SK-N-SH (cell line): Measurements from ENCODE around the gene ZDHHC14. TPM values are rescaled to one million over a fixed set of nuclear protein-coding genes. Genes with fewer than 3 reads are reported as not detected.

ENCODE experiments used
- CTCF ChIA-PET: fragments of 300-600, 350-600 bp; formaldehyde crosslinking; extraction: SDS; loops from one replicate; lab custom pipeline; 2021; lab: Yijun Ruan, JAX
- POLR2A ChIA-PET: fragments of 350-600 bp; sonication (Branson Sonifier 250); formaldehyde crosslinking; extraction: SDS; loops from one replicate; lab custom pipeline; 2020; ENCODE audit warnings: antibody characterized with exemption, inconsistent platforms; lab: Yijun Ruan, JAX
- DNase-seq: peaks from one replicate; pipeline ENCODE4 v3.0.0; 2012
- H2AFZ ChIP-seq: fragments of 200-600 bp; sonication (generic); 2 replicates; pipeline ENCODE4 v1.8.1; 2016; ENCODE audit warnings: antibody characterized with exemption, mild to moderate bottlenecking, low read depth
- H3F3A ChIP-seq: fragments of 200-600 bp; sonication (generic); replicated peaks from 2 replicates; pipeline ENCODE3; 2016; ENCODE audit warnings: antibody characterized with exemption, mild to moderate bottlenecking; ENCODE audit not compliant: insufficient read depth
- H3K27ac ChIP-seq, 2 experiments: fragments of 200-500 bp in 1 of 2; fragments of 200-600 bp in 1 of 2; sonication (Bioruptor generic) in 1 of 2; sonication (generic), shearing (Covaris generic) in 1 of 2; 2 replicates each; pipeline versions ENCODE4 v1.5.1 to v1.6.1; 2014 to 2016; ENCODE audit warnings: low read depth in 2 of 2, inconsistent platforms in 1 of 2, low read length in 1 of 2, mild to moderate bottlenecking in 1 of 2, mixed read lengths in 1 of 2
- H3K27me3 ChIP-seq: fragments of 200-600 bp; sonication (generic), shearing (Covaris generic); 2 replicates; pipeline ENCODE4 v1.6.1; 2016; ENCODE audit warnings: mixed run types; ENCODE audit not compliant: insufficient read depth
- H3K36me3 ChIP-seq, 2 experiments: fragments of 200-500 bp in 1 of 2; fragments of 200-600 bp in 1 of 2; sonication (Bioruptor generic) in 1 of 2; sonication (generic) in 1 of 2; replicated peaks in 1 of 2; 2 replicates each; pipeline versions ENCODE3 to v1.5.1; 2014 to 2016; ENCODE audit warnings: low read length in 1 of 2, mild to moderate bottlenecking in 1 of 2; ENCODE audit not compliant: insufficient read depth in 2 of 2, control insufficient read depth in 1 of 2
- H3K4me1 ChIP-seq, 2 experiments: fragments of 200-500 bp in 1 of 2; fragments of 200-600 bp in 1 of 2; sonication (Bioruptor generic) in 1 of 2; sonication (generic), shearing (Covaris generic) in 1 of 2; 2 replicates each; pipeline versions ENCODE4 v1.5.1 to v1.6.1; 2014 to 2016; ENCODE audit warnings: low read depth in 1 of 2, low read length in 1 of 2, mixed run types in 1 of 2; ENCODE audit not compliant: insufficient read depth in 2 of 2, control insufficient read depth in 1 of 2
- H3K4me2 ChIP-seq: fragments of 200-600 bp; sonication (generic), shearing (Covaris generic); 2 replicates; pipeline ENCODE4 v1.6.1; 2017; ENCODE audit warnings: mixed run types
- H3K4me3 ChIP-seq, 2 experiments: fragments of 200-500 bp in 1 of 2; fragments of 200-600 bp in 1 of 2; sonication (Bioruptor generic) in 1 of 2; sonication (generic), shearing (Covaris generic) in 1 of 2; 2 replicates each; pipeline versions ENCODE4 v1.5.1 to v1.8.1; 2014 to 2016; ENCODE audit warnings: low read depth in 2 of 2, inconsistent platforms in 1 of 2, low read length in 1 of 2, mild to moderate bottlenecking in 1 of 2, mixed read lengths in 1 of 2, moderate library complexity in 1 of 2
- H3K79me2 ChIP-seq: fragments of 200-600 bp; sonication (generic); 2 replicates; pipeline ENCODE4 v1.8.1; 2017; ENCODE audit warnings: mild to moderate bottlenecking; ENCODE audit not compliant: insufficient read depth
- H3K9ac ChIP-seq: fragments of 200-600 bp; sonication (generic); 2 replicates; pipeline ENCODE4 v1.6.1; 2017; ENCODE audit warnings: mixed run types
- H3K9me2 ChIP-seq: fragments of 200-600 bp; sonication (generic); 2 replicates; pipeline ENCODE4 v1.6.1; 2017; ENCODE audit warnings: mixed run types
- H3K9me3 ChIP-seq: fragments of 200-600 bp; sonication (generic); 2 replicates; pipeline ENCODE4 v1.6.1; 2017; ENCODE audit warnings: mixed run types, mild to moderate bottlenecking, moderate library complexity
- H4K20me1 ChIP-seq: fragments of 200-600 bp; sonication (generic); 2 replicates; pipeline ENCODE4 v1.6.1; 2017; ENCODE audit warnings: mild to moderate bottlenecking, mixed run types; ENCODE audit not compliant: insufficient read depth
- CHD2 ChIP-seq: fragments of 150-350 bp; IDR thresholded peaks from 2 replicates; pipeline ENCODE4 v1.6.1; 2018; ENCODE audit warnings: low read length; ENCODE audit not compliant: partially characterized antibody
- EP300 ChIP-seq, 2 experiments: IDR thresholded peaks; 2 replicates each; pipeline versions ENCODE4 v1.4.0 to v1.6.1; 2012; ENCODE audit warnings: borderline replicate concordance in 1 of 2, low read depth in 1 of 2, low read length in 1 of 2
- EZH2phosphoT487 ChIP-seq: fragments of 200-600 bp; sonication (generic); IDR thresholded peaks from 2 replicates; pipeline ENCODE4 v1.6.1; 2017; ENCODE audit warnings: low read depth, mixed run types, mild to moderate bottlenecking, antibody characterized with exemption, moderate library complexity, borderline replicate concordance
- FOSL2 ChIP-seq: IDR thresholded peaks from 2 replicates; pipeline ENCODE4 v1.4.0; 2012; ENCODE audit warnings: low read depth, mild to moderate bottlenecking, moderate library complexity, borderline replicate concordance
- FOXJ3 ChIP-seq: sonication (generic); formaldehyde crosslinking; IDR thresholded peaks from 2 replicates; pipeline ENCODE4 v1.5.1; 2020; ENCODE audit warnings: mild to moderate bottlenecking, missing genetic modification reagents
- FOXM1 ChIP-seq: IDR thresholded peaks from 2 replicates; pipeline ENCODE4 v1.4.0; 2012; ENCODE audit warnings: low read depth, mild to moderate bottlenecking
- GABPA ChIP-seq: IDR thresholded peaks from 2 replicates; pipeline ENCODE4 v1.4.0; 2012; ENCODE audit warnings: low read depth, mild to moderate bottlenecking
- GATA2 ChIP-seq: sonication (generic); formaldehyde crosslinking; IDR thresholded peaks from 2 replicates; pipeline ENCODE4 v1.5.0; 2020; ENCODE audit warnings: mild to moderate bottlenecking, missing genetic modification reagents
- JUND ChIP-seq: IDR thresholded peaks from 2 replicates; pipeline ENCODE4 v1.4.0; 2012
- MEF2A ChIP-seq: IDR thresholded peaks from 2 replicates; pipeline ENCODE4 v1.4.0; 2012; ENCODE audit warnings: low read depth, borderline replicate concordance
- MXI1 ChIP-seq: IDR thresholded peaks from 2 replicates; pipeline ENCODE4 v1.6.1; 2012; ENCODE audit warnings: mild to moderate bottlenecking, low read depth, low read length, improper control_type of control experiment
- NRF1 ChIP-seq: IDR thresholded peaks from 2 replicates; pipeline ENCODE4 v1.6.1; 2012; ENCODE audit warnings: low read depth, mild to moderate bottlenecking, low read length
- POLR2AphosphoS5 ChIP-seq: IDR thresholded peaks from 2 replicates; pipeline ENCODE4 v1.6.1; 2012; ENCODE audit warnings: low read depth, low read length
- RAD21 ChIP-seq: IDR thresholded peaks from 2 replicates; pipeline ENCODE4 v1.6.1; 2012; ENCODE audit warnings: mild to moderate bottlenecking, low read length
- RCOR1 ChIP-seq: fragments of 150-350 bp; IDR thresholded peaks from 2 replicates; pipeline ENCODE4 v1.6.1; 2017; ENCODE audit warnings: antibody characterized with exemption, low read length
- SIN3A ChIP-seq: IDR thresholded peaks from 2 replicates; pipeline ENCODE4 v1.6.1; 2012; ENCODE audit warnings: low read depth, mild to moderate bottlenecking, low read length, moderate library complexity, borderline replicate concordance
- SMC3 ChIP-seq: IDR thresholded peaks from 2 replicates; pipeline ENCODE4 v1.6.1; 2012; ENCODE audit warnings: low read depth, low read length, improper control_type of control experiment
- TCF12 ChIP-seq: IDR thresholded peaks from 2 replicates; pipeline ENCODE4 v1.4.0; 2012
- TEAD4 ChIP-seq: IDR thresholded peaks from 2 replicates; pipeline ENCODE4 v1.4.0; 2012; ENCODE audit warnings: mild to moderate bottlenecking, borderline replicate concordance; ENCODE audit not compliant: insufficient read depth
- YY1 ChIP-seq: IDR thresholded peaks from 2 replicates; pipeline ENCODE4 v1.4.0; 2012; ENCODE audit warnings: low read depth, mild to moderate bottlenecking
- WGBS: methylation state at CpG from one replicate; pipeline ENCODE4 v1.1.6; 2017; ENCODE audit warnings: low lambda C conversion rate; 5-methylcytosine and 5-hydroxymethylcytosine counted together
- polyA plus RNA-seq, 3 experiments: library from polyadenylated mRNA; depleted of rRNA; stranded (reverse); fragments of >200 nt; gene quantifications; 2 replicates each; pipeline ENCODE4 v1.2.3, GENCODE V29; 2012
- TF ChIP-seq, protein P1 (sequence below): IDR thresholded peaks from 2 replicates; pipeline ENCODE4 v1.4.0; 2012; ENCODE audit warnings: low read depth
- TF ChIP-seq, protein P2 (sequence below): IDR thresholded peaks from 2 replicates; pipeline ENCODE4 v1.4.0; 2012; ENCODE audit warnings: low read depth, borderline replicate concordance
- TF ChIP-seq, protein P3 (sequence below): IDR thresholded peaks from 2 replicates; pipeline ENCODE4 v1.6.1; 2012; ENCODE audit warnings: mild to moderate bottlenecking, low read depth, low read length, moderate library complexity
- TF ChIP-seq, protein P4 (sequence below): IDR thresholded peaks from 2 replicates; pipeline ENCODE4; 2012
- TF ChIP-seq, protein P5 (sequence below): fragments of 150-350 bp; IDR thresholded peaks from 2 replicates; pipeline ENCODE4 v1.6.1; 2017; ENCODE audit warnings: antibody characterized with exemption, low read length, low read depth, borderline replicate concordance

Gene ZDHHC14
- polyA plus RNA-seq, 1 of the 3 experiments (the other 2 are of a cell fraction) = 5.4 TPM

DNA sequence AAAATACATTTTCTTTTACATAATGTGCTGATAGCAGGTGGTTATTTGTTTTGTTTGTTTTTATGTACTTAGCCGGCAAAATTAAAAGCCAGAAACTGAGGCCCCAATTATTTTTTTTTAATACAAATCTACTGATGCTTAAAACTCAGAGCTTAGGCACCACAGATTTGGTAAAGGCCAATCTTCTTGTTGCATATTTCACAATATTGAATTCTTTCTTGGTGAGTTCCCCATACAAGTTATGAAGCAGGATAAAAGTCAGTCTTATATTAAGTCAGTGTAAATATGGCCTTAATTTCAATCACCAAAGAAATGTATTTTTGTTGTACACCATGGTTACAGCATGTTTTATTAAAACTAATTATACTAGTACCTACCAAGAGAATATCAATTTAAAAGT lies 16.3 kb upstream of the ZDHHC14 start:
- no peaks in the 10 kb centered on the region for H3F3A ChIP-seq
- WGBS = 97% methylated on average over 1 of the region's 1 CpG
- H3K36me3 ChIP-seq = no peaks in the 10 kb centered on the region
- TF ChIP-seq MXI1 (no peak), FOXJ3 (no peak), SMC3 (no peak), CHD2 (no peak), GABPA (no peak), RAD21 (no peak), EP300 (IDR thresholded peaks at IDR 0.05; ENCODE audit: borderline replicate concordance in 1 of 2, low read depth in 1 of 2, low read length in 1 of 2) (no peak), POLR2AphosphoS5 (no peak)
- TF ChIP-seq, protein P1, sequence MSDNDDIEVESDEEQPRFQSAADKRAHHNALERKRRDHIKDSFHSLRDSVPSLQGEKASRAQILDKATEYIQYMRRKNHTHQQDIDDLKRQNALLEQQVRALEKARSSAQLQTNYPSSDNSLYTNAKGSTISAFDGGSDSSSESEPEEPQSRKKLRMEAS = no peak
- no peak overlapping the region for H3K4me3 ChIP-seq
- no peaks in the 10 kb centered on the region for H4K20me1 ChIP-seq
- no peak overlapping the region for H2AFZ ChIP-seq
- no peaks in the 10 kb centered on the region for H3K9me3 ChIP-seq
- ChIA-PET CTCF (no interaction called here), POLR2A (no interaction called here)
- no peaks in the 10 kb centered on the region for H3K9me2 ChIP-seq
- no peak overlapping the region for H3K27ac ChIP-seq
- no peaks in the 10 kb centered on the region for H3K4me1 ChIP-seq
- no peaks in the 10 kb centered on the region for H3K27me3 ChIP-seq
- H3K4me2 ChIP-seq = no peak overlapping the region
- no peak overlapping the region for H3K9ac ChIP-seq
- DNase-seq = no peak
- H3K79me2 ChIP-seq = no peaks in the 10 kb centered on the region

DNA sequence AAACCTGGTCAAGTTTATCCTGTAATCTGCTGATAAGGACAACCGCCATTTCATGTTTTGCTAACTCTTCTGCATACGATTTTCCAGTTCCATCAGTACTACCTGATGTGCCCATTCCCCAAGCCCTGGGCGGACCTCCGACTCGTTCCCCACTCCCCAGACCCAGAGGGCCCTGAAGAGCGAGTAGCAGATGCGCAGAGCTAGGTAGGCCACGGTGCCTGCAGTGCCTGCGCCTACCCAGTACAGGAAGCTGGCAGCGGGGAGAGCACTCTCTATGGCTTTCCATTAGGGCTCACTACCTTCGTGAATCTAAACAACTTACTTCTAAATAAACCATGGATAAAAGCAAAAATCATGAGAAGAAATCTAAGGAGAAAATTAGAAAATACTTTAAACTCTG lies 14.3 kb upstream of the ZDHHC14 start:
- Histone ChIP-seq H3K79me2 (no peaks in the 10 kb centered on the region), H3K4me1 (no peaks in the 10 kb centered on the region), H3K27ac (no peak overlapping the region), H2AFZ (no peak overlapping the region), H3K36me3 (no peaks in the 10 kb centered on the region), H3K27me3 (no peaks in the 10 kb centered on the region), H4K20me1 (no peaks in the 10 kb centered on the region), H3K4me2 (no peak overlapping the region), H3K9ac (no peak overlapping the region), H3K9me3 (no peaks in the 10 kb centered on the region), H3K4me3 (no peak overlapping the region), H3F3A (no peaks in the 10 kb centered on the region), H3K9me2 (no peaks in the 10 kb centered on the region)
- ChIA-PET CTCF (interaction anchor here (0.6 kb wide), 1 partner anchor 96 kb away, joined by 3 read pairs; no protein-coding TSS in a partner anchor), POLR2A (no interaction called here)
- WGBS = 74% methylated on average over 10 of the region's 11 CpGs
- no peak for DNase-seq
- TF ChIP-seq FOXM1 = no peak
- TF ChIP-seq SIN3A = no peak
- no peak for TF ChIP-seq EZH2phosphoT487
- TF ChIP-seq, protein P2, sequence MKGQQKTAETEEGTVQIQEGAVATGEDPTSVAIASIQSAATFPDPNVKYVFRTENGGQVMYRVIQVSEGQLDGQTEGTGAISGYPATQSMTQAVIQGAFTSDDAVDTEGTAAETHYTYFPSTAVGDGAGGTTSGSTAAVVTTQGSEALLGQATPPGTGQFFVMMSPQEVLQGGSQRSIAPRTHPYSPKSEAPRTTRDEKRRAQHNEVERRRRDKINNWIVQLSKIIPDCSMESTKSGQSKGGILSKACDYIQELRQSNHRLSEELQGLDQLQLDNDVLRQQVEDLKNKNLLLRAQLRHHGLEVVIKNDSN = no peak
- no peak for TF ChIP-seq MXI1
- no peak for TF ChIP-seq MEF2A
- TF ChIP-seq FOSL2 = no peak
- TF ChIP-seq YY1 = no peak
- TF ChIP-seq, protein P3, sequence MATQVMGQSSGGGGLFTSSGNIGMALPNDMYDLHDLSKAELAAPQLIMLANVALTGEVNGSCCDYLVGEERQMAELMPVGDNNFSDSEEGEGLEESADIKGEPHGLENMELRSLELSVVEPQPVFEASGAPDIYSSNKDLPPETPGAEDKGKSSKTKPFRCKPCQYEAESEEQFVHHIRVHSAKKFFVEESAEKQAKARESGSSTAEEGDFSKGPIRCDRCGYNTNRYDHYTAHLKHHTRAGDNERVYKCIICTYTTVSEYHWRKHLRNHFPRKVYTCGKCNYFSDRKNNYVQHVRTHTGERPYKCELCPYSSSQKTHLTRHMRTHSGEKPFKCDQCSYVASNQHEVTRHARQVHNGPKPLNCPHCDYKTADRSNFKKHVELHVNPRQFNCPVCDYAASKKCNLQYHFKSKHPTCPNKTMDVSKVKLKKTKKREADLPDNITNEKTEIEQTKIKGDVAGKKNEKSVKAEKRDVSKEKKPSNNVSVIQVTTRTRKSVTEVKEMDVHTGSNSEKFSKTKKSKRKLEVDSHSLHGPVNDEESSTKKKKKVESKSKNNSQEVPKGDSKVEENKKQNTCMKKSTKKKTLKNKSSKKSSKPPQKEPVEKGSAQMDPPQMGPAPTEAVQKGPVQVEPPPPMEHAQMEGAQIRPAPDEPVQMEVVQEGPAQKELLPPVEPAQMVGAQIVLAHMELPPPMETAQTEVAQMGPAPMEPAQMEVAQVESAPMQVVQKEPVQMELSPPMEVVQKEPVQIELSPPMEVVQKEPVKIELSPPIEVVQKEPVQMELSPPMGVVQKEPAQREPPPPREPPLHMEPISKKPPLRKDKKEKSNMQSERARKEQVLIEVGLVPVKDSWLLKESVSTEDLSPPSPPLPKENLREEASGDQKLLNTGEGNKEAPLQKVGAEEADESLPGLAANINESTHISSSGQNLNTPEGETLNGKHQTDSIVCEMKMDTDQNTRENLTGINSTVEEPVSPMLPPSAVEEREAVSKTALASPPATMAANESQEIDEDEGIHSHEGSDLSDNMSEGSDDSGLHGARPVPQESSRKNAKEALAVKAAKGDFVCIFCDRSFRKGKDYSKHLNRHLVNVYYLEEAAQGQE = no peak
- TF ChIP-seq NRF1 = no peak
- TF ChIP-seq GABPA = no peak
- TF ChIP-seq, protein P4, sequence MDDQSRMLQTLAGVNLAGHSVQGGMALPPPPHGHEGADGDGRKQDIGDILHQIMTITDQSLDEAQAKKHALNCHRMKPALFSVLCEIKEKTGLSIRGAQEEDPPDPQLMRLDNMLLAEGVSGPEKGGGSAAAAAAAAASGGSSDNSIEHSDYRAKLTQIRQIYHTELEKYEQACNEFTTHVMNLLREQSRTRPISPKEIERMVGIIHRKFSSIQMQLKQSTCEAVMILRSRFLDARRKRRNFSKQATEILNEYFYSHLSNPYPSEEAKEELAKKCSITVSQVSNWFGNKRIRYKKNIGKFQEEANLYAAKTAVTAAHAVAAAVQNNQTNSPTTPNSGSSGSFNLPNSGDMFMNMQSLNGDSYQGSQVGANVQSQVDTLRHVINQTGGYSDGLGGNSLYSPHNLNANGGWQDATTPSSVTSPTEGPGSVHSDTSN = no peak
- no peak for TF ChIP-seq GATA2 (CRISPR knock-in tag)
- no peak for TF ChIP-seq JUND
- TF ChIP-seq, protein P5, sequence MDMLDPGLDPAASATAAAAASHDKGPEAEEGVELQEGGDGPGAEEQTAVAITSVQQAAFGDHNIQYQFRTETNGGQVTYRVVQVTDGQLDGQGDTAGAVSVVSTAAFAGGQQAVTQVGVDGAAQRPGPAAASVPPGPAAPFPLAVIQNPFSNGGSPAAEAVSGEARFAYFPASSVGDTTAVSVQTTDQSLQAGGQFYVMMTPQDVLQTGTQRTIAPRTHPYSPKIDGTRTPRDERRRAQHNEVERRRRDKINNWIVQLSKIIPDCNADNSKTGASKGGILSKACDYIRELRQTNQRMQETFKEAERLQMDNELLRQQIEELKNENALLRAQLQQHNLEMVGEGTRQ = no peak
- no peak for TF ChIP-seq RCOR1
- no peak for TF ChIP-seq POLR2AphosphoS5
- TF ChIP-seq TCF12 = no peak
- TF ChIP-seq TEAD4 = no peak
